ENCODE data around the gene GRID2. TPM values are rescaled to one million over a fixed set of nuclear protein-coding genes. Genes with fewer than 3 reads are reported as not detected.
A peak's percentile ranks its signal among the peaks of the same experiment; 100 is the strongest.

The GRID2 gene
- total and polyA plus RNA-seq, 2 donors from 2014 or later: 0.19 TPM; not detected in 1

GRCh38 chr4:92679149-92679548, 375.4 kb downstream of the GRID2 start:
- Histone ChIP-seq H3K27ac (ENCODE audit: low read depth in 2 of 2, low read length in 2 of 2) (no peak overlapping the region), H3K4me1 (ENCODE audit: control insufficient read depth in 2 of 3, insufficient read depth in 2 of 3, low read depth in 1 of 3, low read length in 3 of 3) (no peaks in the 10 kb centered on the region), H3K36me3 (ENCODE audit: control insufficient read depth in 2 of 3, insufficient read depth in 3 of 3, low read length in 3 of 3) (no peaks in the 10 kb centered on the region), H3K9me3 (ENCODE audit: control insufficient read depth in 2 of 3, insufficient read depth in 1 of 3, low read length in 3 of 3) (no peaks in the 10 kb centered on the region), H3K27me3 (ENCODE audit: control insufficient read depth, insufficient read depth, low read length) (no peaks in the 10 kb centered on the region), H3K9ac (ENCODE audit: low read length in 3 of 3) (no peak overlapping the region), H3K4me3 (ENCODE audit: low read length in 3 of 3) (no peak overlapping the region)
- FAIRE-seq (no peak), DNase-seq (no peak)
- TF ChIP-seq, protein P1, sequence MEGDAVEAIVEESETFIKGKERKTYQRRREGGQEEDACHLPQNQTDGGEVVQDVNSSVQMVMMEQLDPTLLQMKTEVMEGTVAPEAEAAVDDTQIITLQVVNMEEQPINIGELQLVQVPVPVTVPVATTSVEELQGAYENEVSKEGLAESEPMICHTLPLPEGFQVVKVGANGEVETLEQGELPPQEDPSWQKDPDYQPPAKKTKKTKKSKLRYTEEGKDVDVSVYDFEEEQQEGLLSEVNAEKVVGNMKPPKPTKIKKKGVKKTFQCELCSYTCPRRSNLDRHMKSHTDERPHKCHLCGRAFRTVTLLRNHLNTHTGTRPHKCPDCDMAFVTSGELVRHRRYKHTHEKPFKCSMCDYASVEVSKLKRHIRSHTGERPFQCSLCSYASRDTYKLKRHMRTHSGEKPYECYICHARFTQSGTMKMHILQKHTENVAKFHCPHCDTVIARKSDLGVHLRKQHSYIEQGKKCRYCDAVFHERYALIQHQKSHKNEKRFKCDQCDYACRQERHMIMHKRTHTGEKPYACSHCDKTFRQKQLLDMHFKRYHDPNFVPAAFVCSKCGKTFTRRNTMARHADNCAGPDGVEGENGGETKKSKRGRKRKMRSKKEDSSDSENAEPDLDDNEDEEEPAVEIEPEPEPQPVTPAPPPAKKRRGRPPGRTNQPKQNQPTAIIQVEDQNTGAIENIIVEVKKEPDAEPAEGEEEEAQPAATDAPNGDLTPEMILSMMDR (IDR thresholded peaks at IDR 0.05; ENCODE audit: borderline replicate concordance, extremely low read depth, insufficient read depth): no peak
- intact Hi-C loops (cut with DNase I): no loop called here

- H3K27me3 ChIP-seq (ENCODE audit: control insufficient read depth, insufficient read depth, low read length): no peaks in the 10 kb centered on the region
- no peak for FAIRE-seq
- H3K27ac ChIP-seq (ENCODE audit: low read depth in 2 of 2, low read length in 2 of 2): no peak overlapping the region
Measured at GRCh38 chr4:92714640-92715039, 410.9 kb downstream of the GRID2 start.

DNA sequence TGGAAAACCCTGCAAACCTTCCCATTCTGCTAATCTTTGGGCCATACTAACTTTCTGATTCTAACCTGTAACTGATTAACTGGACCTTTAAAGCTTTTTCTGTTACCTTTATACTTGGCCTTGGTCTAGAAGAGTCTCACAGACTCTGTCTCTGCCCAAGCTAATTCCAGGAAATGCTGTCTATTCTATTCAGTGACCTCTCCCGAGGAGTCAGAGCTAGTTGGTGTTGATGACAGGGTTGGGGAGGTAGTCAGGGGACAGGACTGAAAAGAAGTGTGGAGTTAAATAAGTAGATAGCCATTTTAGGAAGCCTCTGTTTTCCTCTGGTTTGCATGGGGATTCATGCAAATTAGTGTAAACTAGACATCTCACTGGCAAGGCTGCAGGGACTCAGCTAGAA, 429.5 kb downstream of the GRID2 start:
- TF ChIP-seq, protein P1 (IDR thresholded peaks at IDR 0.05; ENCODE audit: borderline replicate concordance, extremely low read depth, insufficient read depth): no peak
- FAIRE-seq: no peak
- H3K36me3 ChIP-seq (ENCODE audit: control insufficient read depth in 2 of 3, insufficient read depth in 3 of 3, low read length in 3 of 3): no peaks in the 10 kb centered on the region
- intact Hi-C loops (cut with DNase I): no loop called here
- DNase-seq: peak in 2 of 5 donors; percentile 5 to 12
- H3K27me3 ChIP-seq (ENCODE audit: control insufficient read depth, insufficient read depth, low read length): no peaks in the 10 kb centered on the region
- no peak overlapping the region for H3K9ac ChIP-seq (ENCODE audit: low read length in 3 of 3)
- H3K4me1 ChIP-seq (ENCODE audit: control insufficient read depth in 2 of 3, insufficient read depth in 2 of 3, low read depth in 1 of 3, low read length in 3 of 3): no peaks in the 10 kb centered on the region
- no peak overlapping the region for H3K4me3 ChIP-seq (ENCODE audit: low read length in 3 of 3)
- no peak overlapping the region for H3K27ac ChIP-seq (ENCODE audit: low read depth in 2 of 2, low read length in 2 of 2)
- no peaks in the 10 kb centered on the region for H3K9me3 ChIP-seq (ENCODE audit: control insufficient read depth in 2 of 3, insufficient read depth in 1 of 3, low read length in 3 of 3)

More at GRCh38 chr4:92714640-92715039, 410.9 kb downstream of the GRID2 start:
- no peaks in the 10 kb centered on the region for H3K36me3 ChIP-seq (ENCODE audit: control insufficient read depth in 2 of 3, insufficient read depth in 3 of 3, low read length in 3 of 3)
- intact Hi-C loops (cut with DNase I): no loop called here
- TF ChIP-seq, protein P1 (IDR thresholded peaks at IDR 0.05; ENCODE audit: borderline replicate concordance, extremely low read depth, insufficient read depth): no peak
- H3K9me3 ChIP-seq (ENCODE audit: control insufficient read depth in 2 of 3, insufficient read depth in 1 of 3, low read length in 3 of 3): no peaks in the 10 kb centered on the region
- H3K4me3 ChIP-seq (ENCODE audit: low read length in 3 of 3): no peak overlapping the region
- H3K9ac ChIP-seq (ENCODE audit: low read length in 3 of 3): no peak overlapping the region
- DNase-seq: no peak
- H3K4me1 ChIP-seq (ENCODE audit: control insufficient read depth in 2 of 3, insufficient read depth in 2 of 3, low read depth in 1 of 3, low read length in 3 of 3): no peaks in the 10 kb centered on the region

DNA sequence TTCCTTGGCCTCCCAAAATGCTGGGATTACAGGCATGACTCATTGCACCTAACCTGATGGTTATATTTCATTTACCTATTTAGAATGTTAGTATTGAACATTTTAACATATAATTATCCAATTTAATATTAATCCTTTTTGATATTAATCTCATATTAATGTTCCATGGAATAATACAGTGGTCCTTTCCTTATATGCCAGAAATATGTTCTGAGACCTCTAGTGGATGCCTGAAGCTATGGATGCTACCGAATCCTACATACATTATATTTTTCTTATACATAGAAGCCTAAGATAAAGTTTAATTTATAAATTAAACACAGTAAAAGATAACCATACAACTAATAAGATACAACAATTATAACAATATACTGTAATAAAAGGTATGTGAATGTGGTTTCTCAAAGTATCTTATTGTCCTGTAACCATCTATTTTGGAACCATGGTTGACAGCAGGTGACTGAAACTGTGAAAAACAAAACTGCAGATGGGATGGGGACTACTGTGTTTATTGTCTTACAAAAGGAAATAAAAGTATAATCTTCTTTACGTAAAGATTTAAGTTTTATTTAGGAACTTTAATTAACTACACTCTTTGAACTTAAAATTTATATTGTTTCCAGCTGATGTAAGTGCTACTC, 431.4 kb downstream of the GRID2 start:
- Histone ChIP-seq H3K9me3 (ENCODE audit: control insufficient read depth in 2 of 3, insufficient read depth in 1 of 3, low read length in 3 of 3) (no peaks in the 10 kb centered on the region), H3K9ac (ENCODE audit: low read length in 3 of 3) (no peak overlapping the region), H3K4me3 (ENCODE audit: low read length in 3 of 3) (no peak overlapping the region), H3K27me3 (ENCODE audit: control insufficient read depth, insufficient read depth, low read length) (no peaks in the 10 kb centered on the region), H3K36me3 (ENCODE audit: control insufficient read depth in 2 of 3, insufficient read depth in 3 of 3, low read length in 3 of 3) (no peaks in the 10 kb centered on the region), H3K4me1 (ENCODE audit: control insufficient read depth in 2 of 3, insufficient read depth in 2 of 3, low read depth in 1 of 3, low read length in 3 of 3) (no peaks in the 10 kb centered on the region), H3K27ac (ENCODE audit: low read depth in 2 of 2, low read length in 2 of 2) (no peak overlapping the region)
- no peak for FAIRE-seq
- intact Hi-C loops (cut with DNase I): no loop called here
- TF ChIP-seq, protein P1 (IDR thresholded peaks at IDR 0.05; ENCODE audit: borderline replicate concordance, extremely low read depth, insufficient read depth): no peak
- DNase-seq: no peak

Measured in kidney (tissue), 14 donors.